HG02763 (cell line): ENCODE measurements around the gene FAM236A.
A peak's percentile ranks its signal among the peaks of the same experiment; 100 is the strongest.
"Not testable (repeated sequence)": the region's sequence is repeated elsewhere in the genome, so short reads cannot be mapped to it uniquely, and the experiment has no call there.

Experiments used
- ATAC-seq: cut with Tn5 transposase; IDR thresholded peaks from one replicate; pipeline ENCODE4 v1.9.1; 2021; ENCODE audit warnings: mild to moderate bottlenecking, moderate library complexity; ENCODE audit not compliant: unreplicated experiment

The FAM236A gene

DNA sequence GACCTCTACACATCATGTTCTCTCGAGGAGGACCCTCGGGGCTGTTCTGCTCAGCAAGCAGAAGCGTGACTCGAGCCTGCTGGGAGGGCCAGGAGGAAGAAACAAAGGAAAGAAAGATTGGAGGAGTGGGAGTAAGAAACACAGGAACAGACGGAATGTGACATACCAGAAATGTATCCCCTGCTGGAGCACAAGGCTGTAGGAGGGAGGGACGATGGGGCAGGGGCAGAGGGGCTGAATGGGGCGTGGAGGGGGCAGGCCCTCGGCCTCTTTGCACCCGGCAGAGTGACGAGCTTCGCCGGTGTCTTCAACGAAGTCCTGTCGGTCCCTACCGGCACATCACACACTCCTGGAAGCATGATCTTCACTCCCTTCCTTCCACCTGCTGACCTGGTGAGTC lies at the start of gene FAM236A:
FAM236A (plus strand) TSS at position 301 of the 400 bp plus-strand sequence; CDS start at position 358, 57 bp downstream.
- ATAC-seq, result not testable (repeated sequence)

DNA sequence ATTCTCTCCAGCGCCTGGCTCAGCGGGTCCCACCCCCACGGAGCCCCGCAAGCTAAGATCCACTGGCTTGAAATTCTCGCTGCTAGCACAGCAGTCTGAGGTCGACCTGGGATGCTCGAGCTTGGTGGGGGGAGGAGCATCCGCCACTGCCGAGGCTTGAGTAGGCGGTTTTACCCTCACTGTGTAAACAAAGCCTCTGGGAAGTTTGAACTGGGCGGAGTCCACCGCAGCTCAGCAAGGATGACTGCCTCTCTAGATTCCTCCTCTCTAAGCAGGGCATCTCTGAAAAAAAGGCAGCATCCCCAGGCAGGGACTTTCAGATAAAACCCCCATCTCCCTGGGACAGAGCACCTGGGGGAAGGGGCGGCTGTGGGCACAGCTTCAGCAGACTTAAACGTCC lies 48.3 kb upstream of the FAM236A start:
- not testable (repeated sequence) for ATAC-seq

DNA sequence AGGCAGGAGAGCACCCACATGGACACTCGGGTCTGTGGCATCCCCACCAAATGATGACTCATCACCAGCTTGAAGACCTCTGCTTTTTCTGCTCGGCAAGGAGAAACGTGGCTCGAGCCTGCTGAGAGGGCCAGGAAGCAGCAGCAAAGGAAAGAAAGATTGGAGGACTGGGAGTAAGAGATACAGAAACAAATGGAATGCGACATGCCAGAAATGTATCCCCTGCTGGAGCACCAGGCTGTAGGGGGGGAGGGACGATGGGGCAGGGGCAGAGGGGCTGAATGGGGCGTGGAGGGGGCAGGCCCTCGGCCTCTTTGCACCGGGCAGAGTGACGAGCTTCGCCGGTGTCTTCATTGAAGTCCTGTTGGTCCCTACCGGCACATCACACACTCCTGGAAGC lies 25.7 kb upstream of the FAM236A start, which contains the start of gene FAM236C:
FAM236C (plus strand) TSS at position 301 of the 400 bp plus-strand sequence. CDS start 100 bp downstream, outside the sequence.
- not testable (repeated sequence) for ATAC-seq

DNA sequence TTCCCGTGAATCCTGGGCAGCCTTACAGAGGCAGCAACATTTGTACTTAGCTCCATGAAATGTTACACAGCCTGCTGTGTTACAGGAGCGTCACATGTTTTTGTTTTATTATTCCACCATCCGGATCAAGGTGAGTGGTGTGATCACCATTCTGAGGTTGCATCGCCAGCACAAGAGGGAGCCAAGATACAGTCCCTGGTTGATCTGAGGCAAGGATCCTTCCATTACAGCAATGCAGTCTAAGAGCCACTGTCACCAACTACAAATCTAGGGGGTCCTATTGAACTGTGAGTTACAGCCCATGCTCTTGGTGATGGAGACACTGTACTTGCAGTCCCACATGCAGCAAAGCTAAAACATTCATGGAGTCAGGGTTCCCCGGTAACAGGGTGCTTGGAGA lies 21.9 kb upstream of the FAM236A start:
- ATAC-seq, result not testable (repeated sequence)

DNA sequence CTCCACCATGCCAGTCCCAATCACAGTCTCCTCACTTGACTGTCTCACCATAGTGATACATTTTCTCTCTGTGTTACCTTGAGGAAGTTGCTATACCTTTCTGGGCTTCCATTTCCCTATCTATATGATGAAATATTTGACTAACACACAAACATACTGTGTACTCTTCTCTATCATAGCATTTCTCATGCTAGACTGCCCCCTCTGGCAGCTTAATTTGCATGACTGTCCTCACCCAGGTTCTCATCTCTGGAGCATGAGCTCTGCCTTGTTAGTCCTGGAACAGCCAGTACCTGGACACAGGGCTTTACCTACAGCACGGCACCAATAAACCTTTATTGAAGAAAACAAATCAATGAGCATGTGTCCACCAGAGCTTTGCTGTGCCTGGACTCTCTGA lies 5.7 kb upstream of the FAM236A start:
- ATAC-seq, result not testable (repeated sequence)

DNA sequence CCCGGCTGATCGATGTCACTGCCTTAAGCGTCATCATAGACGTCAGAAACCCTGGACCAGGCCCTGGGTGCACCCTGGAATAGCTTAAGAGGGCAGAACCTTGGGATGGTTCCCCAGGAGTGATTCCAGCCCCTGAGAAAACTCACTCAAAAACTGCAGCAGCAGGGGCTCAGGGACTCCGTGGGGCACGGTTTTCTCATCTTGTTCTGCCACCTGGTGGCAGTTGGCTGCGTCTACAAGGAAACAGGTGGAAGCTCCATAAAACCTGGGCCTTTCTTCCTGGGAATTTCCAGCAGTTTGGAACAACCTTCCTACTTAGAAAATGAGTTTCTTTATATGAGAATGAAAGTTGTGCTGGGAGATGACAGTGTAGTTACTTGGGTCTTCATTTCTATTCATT lies 1.6 kb upstream of the FAM236A start:
- ATAC-seq, result not testable (repeated sequence)

DNA sequence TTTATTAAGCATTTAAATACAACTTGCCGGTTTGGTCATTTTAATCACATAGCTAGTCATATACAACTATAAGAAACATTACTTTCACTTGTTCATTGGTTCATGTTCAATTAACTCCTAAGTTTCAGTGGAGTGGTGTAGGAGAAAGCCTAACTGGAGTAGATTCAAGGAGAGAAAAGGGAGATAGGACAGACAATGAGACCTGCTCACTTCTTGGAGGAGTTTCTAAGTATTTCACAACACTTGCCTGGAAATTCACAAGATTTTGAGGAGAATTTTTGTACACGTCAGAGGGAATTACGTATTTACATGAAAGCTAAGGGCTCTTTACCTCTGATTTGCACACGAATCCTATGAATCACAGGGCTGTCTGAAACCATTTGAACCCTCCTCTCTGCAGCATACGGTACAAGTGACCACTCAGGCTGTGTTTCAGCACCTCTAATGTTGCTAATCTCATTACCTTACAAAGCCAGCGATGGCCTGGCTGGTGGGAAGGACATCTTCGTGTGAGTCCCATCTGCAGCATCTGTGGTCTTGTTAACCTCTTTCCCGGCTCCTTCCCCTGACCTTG lies 1.0 kb upstream of the FAM236A start:
- not testable (repeated sequence) for ATAC-seq

DNA sequence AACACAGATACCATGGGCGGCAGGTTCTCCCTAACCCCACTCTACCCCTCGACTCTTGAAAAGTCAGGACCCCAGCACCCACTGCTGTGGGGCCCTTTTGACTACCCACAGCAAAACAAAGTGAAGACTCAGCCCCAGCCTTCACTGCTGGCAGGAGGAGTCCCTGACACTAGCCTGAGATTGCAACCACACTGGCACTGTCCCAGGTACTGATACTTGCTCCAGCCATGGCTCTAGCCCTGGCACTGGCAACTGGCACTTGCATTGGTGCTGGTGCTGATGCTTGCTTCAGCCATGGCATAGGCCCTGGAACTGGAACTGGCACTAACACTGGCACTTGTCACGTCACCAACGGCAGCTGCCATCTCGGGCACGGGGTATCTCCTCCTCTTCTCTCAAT lies 4.3 kb downstream of the FAM236A start:
- ATAC-seq, result not testable (repeated sequence)

DNA sequence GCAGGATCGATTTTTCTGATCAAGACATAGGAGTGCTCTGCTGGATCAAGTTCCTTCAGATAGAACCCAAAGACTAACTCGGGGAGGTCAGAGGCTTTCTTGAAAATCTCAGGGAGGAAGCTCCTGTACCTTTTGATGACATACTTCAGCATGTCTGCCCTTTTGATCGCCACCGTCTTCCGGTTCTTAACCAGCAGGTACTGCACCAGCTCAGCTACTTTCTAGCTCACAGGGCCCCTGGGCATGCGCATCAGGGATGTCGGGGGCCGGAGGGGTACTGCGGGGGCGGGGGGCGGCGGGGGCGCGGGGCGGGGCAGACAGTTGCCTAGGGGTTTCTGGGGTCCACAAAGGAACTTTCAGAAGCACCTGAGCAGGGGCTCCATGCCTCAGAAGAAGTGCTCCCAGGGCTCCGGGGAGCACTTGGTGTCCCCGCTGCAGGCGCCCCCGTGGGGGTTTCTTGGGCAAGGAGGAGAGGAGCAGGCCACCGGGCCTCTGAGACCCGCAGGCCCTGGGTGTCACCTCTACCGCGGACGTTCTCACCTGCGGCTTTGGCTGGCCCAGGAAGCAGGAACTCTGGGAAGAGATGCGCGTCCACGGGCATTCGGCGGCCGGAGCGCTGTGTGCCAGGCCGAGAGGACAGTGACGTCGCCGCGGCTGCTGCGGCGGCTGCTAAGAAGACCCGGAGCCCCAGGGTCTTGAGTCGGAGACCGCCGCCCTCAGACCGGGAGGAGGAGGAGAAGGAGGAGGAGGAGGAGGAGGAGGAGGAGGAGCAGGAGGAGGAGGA lies 5.2 kb downstream of the FAM236A start:
- ATAC-seq, result peak; percentile 70

DNA sequence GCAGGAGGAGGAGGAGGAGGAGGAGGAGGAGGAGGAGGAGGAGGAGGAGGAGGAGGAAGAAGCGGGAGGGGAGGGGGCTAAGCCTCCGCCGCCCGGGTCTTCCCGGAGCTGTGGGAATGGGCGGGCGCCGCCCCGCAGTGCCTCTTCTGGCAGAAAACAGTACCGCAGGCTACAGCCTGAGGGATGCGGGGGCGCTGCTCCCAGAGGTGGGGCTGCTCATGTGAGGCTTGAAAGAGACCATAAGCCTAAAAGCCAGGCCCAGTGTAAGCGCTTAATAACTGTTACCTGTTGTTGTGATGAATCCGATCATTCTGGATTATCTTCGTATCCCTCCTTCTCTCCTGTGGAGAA lies 5.8 kb downstream of the FAM236A start, which contains the start of gene DMRTC1:
DMRTC1 (minus strand) TSS at position 19 of the 351 bp plus-strand sequence. CDS start 68,143 bp downstream, outside the sequence.
- peak; percentile 75 for ATAC-seq

DNA sequence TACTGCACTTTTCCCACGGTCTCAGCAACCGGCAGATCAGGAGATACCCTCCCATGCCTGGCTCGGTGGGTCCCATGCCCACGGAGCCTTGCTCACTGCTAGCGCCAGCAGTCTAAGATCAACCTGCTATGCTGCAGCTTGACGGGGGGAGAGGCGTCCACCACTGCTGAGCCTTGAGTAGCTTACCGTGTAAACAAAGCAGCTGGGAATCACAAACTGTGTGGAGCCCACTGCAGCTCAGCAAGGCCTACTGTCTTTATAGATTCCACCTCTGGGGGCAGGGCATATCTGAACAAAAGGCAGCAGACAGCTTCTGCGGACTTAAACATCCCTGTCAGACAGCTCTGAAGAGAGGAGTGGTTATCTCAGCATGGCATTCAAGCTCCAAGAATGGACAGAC lies 22.0 kb downstream of the FAM236A start:
- ATAC-seq, result not testable (repeated sequence)

DNA sequence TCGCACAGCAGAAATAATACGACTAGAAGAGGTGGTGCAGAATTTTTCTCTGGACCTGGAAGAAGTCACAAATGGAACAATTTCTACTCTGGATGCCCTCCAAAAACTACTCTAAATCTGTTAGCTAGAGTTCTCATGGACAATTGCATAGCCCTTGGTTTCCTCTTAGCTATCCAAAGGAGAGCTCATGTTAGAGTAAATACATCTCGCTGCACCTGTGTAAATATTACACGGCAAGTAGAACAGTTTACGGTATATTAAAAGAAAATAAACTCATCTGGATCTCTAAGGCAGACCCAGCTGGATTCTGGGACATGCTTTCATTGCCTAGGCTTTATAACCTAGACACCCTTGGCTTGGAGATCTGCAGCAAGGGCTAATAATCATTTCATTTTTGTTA lies 33.9 kb downstream of the FAM236A start:
- ATAC-seq, result not testable (repeated sequence)

DNA sequence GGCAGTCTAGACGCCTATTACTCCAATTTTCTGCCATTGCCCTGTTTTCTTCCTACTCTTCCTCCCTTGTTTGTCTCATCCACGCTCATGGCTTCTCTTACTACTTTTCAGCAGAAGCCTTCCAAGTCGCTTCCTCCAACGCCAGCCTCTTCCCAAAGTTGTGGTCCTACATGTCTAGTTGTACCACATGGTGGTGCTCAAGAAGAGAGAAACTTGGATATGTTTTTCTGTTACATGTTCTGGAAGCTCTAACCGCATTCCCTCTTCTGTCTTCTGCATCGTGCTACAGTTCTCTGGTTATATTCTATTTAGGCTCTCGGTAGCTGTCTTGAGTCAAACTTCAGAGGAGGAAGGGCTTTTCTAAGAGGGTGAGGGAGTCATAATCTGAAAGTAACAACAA lies 36.9 kb downstream of the FAM236A start:
- ATAC-seq, result not testable (repeated sequence)

DNA sequence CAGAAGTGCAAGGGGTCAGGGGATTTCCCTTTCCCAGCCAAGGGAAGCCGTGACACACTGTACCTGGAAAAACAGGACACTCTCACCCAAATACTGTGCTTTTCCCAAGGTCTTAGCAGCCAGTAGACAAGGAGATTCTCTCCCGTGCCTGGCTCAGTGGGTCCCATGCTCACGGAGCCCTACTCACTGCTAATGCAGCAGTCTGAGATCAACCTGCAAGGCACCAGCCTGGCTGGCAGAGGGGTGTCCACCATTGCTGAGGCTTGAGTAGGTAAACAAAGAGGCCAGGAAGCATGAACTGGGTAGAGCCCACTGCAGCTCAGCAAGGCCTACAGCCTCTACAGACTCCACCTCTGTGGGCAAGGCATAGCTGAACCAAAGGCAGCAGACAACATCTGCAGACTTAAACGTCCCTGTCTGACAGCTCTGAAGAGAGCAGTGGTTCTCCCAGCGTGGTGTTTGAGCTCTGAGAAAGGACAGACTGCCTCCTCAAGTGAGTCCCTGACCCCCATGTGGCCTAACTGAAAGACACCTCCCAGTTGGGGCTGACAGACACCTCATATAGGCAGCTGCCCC lies 43.0 kb downstream of the FAM236A start:
- ATAC-seq, result not testable (repeated sequence)
